ENCODE data around the gene SHISA5. TPM values are rescaled to one million over a fixed set of nuclear protein-coding genes. Genes with fewer than 3 reads are reported as not detected.

The SHISA5 gene
- total RNA-seq, 1 donor from 2014 or later = 333 TPM

GRCh38 chr3:48476426-48477053 is 27.4 kb downstream of the SHISA5 start:
- Mint-ChIP-seq H3K27ac (ENCODE audit: unreplicated experiment) (no peak overlapping the region), H3K9me3 (ENCODE audit: unreplicated experiment) (no peaks in the 10 kb centered on the region), H3K4me3 (ENCODE audit: unreplicated experiment) (no peak overlapping the region), H3K27me3 (ENCODE audit: low read depth, unreplicated experiment) (no peaks in the 10 kb centered on the region), H3K36me3 (ENCODE audit: low read depth, unreplicated experiment) (peaks cover 16% of the 10 kb centered on the region), H3K4me1 (ENCODE audit: low read depth, unreplicated experiment) (peaks cover 11% of the 10 kb centered on the region)
- Histone ChIP-seq H3K27ac (ENCODE audit: low read depth, low read length) (no peak overlapping the region), H3K9me3 (ENCODE audit: insufficient read depth, low read depth, low read length) (no peaks in the 10 kb centered on the region), H3K79me2 (ENCODE audit: insufficient read depth, low read length) (peaks cover 14% of the 10 kb centered on the region), H4K20me1 (ENCODE audit: insufficient read depth, low read length) (no peaks in the 10 kb centered on the region), H3K36me3 (ENCODE audit: insufficient read depth, low read length) (no peaks in the 10 kb centered on the region), H3K9ac (ENCODE audit: low read length) (no peak overlapping the region), H3K4me3 (ENCODE audit: insufficient read depth, low read depth, low read length) (no peak overlapping the region), H2AFZ (ENCODE audit: low read depth, low read length) (no peak overlapping the region), H3K4me1 (ENCODE audit: insufficient read depth, low read length) (peaks cover 8% of the 10 kb centered on the region), H3K4me2 (ENCODE audit: low read length) (no peak overlapping the region), H3K27me3 (ENCODE audit: insufficient read depth, low read length) (no peaks in the 10 kb centered on the region)
- DNase-seq (ENCODE audit: low read depth) (no peak), FAIRE-seq (no peak)
- TF ChIP-seq CTCF (IDR thresholded peaks at IDR 0.05; ENCODE audit: insufficient read depth, low read depth, low read length) (no peak), EZH2 (IDR thresholded peaks at IDR 0.05; ENCODE audit: insufficient read depth, low read length) (no peak)

- Histone ChIP-seq H3K9ac (ENCODE audit: low read length) (no peak overlapping the region), H3K4me2 (ENCODE audit: low read length) (no peak overlapping the region), H3K36me3 (ENCODE audit: insufficient read depth, low read length) (no peaks in the 10 kb centered on the region), H3K9me3 (ENCODE audit: insufficient read depth, low read depth, low read length) (no peaks in the 10 kb centered on the region), H3K4me3 (ENCODE audit: insufficient read depth, low read depth, low read length) (no peak overlapping the region), H3K27ac (ENCODE audit: low read depth, low read length) (no peak overlapping the region), H4K20me1 (ENCODE audit: insufficient read depth, low read length) (no peaks in the 10 kb centered on the region), H3K4me1 (ENCODE audit: insufficient read depth, low read length) (peaks cover 8% of the 10 kb centered on the region), H2AFZ (ENCODE audit: low read depth, low read length) (no peak overlapping the region), H3K27me3 (ENCODE audit: insufficient read depth, low read length) (no peaks in the 10 kb centered on the region), H3K79me2 (ENCODE audit: insufficient read depth, low read length) (peaks cover 26% of the 10 kb centered on the region)
- Mint-ChIP-seq H3K36me3 (ENCODE audit: low read depth, unreplicated experiment) (peaks cover 15% of the 10 kb centered on the region), H3K27me3 (ENCODE audit: low read depth, unreplicated experiment) (no peaks in the 10 kb centered on the region), H3K9me3 (ENCODE audit: unreplicated experiment) (no peaks in the 10 kb centered on the region), H3K27ac (ENCODE audit: unreplicated experiment) (no peak overlapping the region), H3K4me3 (ENCODE audit: unreplicated experiment) (no peak overlapping the region), H3K4me1 (ENCODE audit: low read depth, unreplicated experiment) (peaks cover 11% of the 10 kb centered on the region)
- no peak for DNase-seq (ENCODE audit: low read depth)
- no peak for FAIRE-seq
- TF ChIP-seq CTCF (IDR thresholded peaks at IDR 0.05; ENCODE audit: insufficient read depth, low read depth, low read length) = no peak
- TF ChIP-seq EZH2 (IDR thresholded peaks at IDR 0.05; ENCODE audit: insufficient read depth, low read length) = no peak
Measured at GRCh38 chr3:48475188-48475587, 28.8 kb downstream of the SHISA5 start.

- H3K27ac Mint-ChIP-seq (ENCODE audit: unreplicated experiment) = no peak overlapping the region
- H3K27ac ChIP-seq (ENCODE audit: low read depth, low read length) = no peak overlapping the region
Measured at GRCh38 chr3:48474619-48475018, 29.4 kb downstream of the SHISA5 start.

More at GRCh38 chr3:48474619-48475018, 29.4 kb downstream of the SHISA5 start:
- Histone ChIP-seq H4K20me1 (ENCODE audit: insufficient read depth, low read length) (no peaks in the 10 kb centered on the region), H3K4me3 (ENCODE audit: insufficient read depth, low read depth, low read length) (no peak overlapping the region), H3K4me2 (ENCODE audit: low read length) (no peak overlapping the region), H3K9ac (ENCODE audit: low read length) (no peak overlapping the region), H3K27me3 (ENCODE audit: insufficient read depth, low read length) (no peaks in the 10 kb centered on the region), H3K4me1 (ENCODE audit: insufficient read depth, low read length) (peaks cover 8% of the 10 kb centered on the region), H3K79me2 (ENCODE audit: insufficient read depth, low read length) (peaks cover 31% of the 10 kb centered on the region), H3K36me3 (ENCODE audit: insufficient read depth, low read length) (no peaks in the 10 kb centered on the region), H3K9me3 (ENCODE audit: insufficient read depth, low read depth, low read length) (no peaks in the 10 kb centered on the region), H2AFZ (ENCODE audit: low read depth, low read length) (no peak overlapping the region)
- Mint-ChIP-seq H3K9me3 (ENCODE audit: unreplicated experiment) (no peaks in the 10 kb centered on the region), H3K4me1 (ENCODE audit: low read depth, unreplicated experiment) (peaks cover 14% of the 10 kb centered on the region), H3K4me3 (ENCODE audit: unreplicated experiment) (no peak overlapping the region), H3K36me3 (ENCODE audit: low read depth, unreplicated experiment) (peaks cover 16% of the 10 kb centered on the region), H3K27me3 (ENCODE audit: low read depth, unreplicated experiment) (no peaks in the 10 kb centered on the region)
- no peak for DNase-seq (ENCODE audit: low read depth)
- TF ChIP-seq CTCF (IDR thresholded peaks at IDR 0.05; ENCODE audit: insufficient read depth, low read depth, low read length) (no peak), EZH2 (IDR thresholded peaks at IDR 0.05; ENCODE audit: insufficient read depth, low read length) (no peak)
- FAIRE-seq = no peak

All from astrocyte (in vitro differentiated cells and primary cell).